Pancreas (tissue), 10 donors: ENCODE data around the gene NPHP1. TPM values are rescaled to one million over a fixed set of nuclear protein-coding genes. Genes with fewer than 3 reads are reported as not detected.
A peak's percentile ranks its signal among the peaks of the same experiment; 100 is the strongest.
"Not testable (repeated sequence)": the region's sequence is repeated elsewhere in the genome, so short reads cannot be mapped to it uniquely, and the experiment has no call there.

Experiments
- ATAC-seq, 4 donors: fragments of 200-7000 bp; cut with Tn5 transposase; one replicate each; pipeline versions ENCODE4 v1.8.0 to v1.9.1; 2020; ENCODE audit warnings: mild to moderate bottlenecking in 4 of 4, moderate library complexity in 4 of 4
- DNase-seq, 6 donors: peaks; one replicate each; pipeline ENCODE4 v3.0.0-alpha.2; 2020
- FAIRE-seq: peaks from 2 replicates; lab custom pipeline; 2012; peaks lifted over from hg19 to GRCh38; lab: Jason Lieb, UNC
- H3K27ac ChIP-seq, 4 donors: fragments of 200-600 bp; sonication (generic); 1 replicate in 3 of 4; 2 replicates in 1 of 4; pipeline versions ENCODE4 v1.5.0 to v1.8.0; 2020
- H3K27me3 ChIP-seq, 4 donors: fragments of 200-600 bp; one replicate each; pipeline ENCODE4 v1.8.0; 2021
- H3K36me3 ChIP-seq, 3 donors: fragments of 200-600 bp; sonication (generic) in 1 of 3; one replicate each; pipeline versions ENCODE4 v1.5.0 to v1.8.0; 2020 to 2021
- H3K4me1 ChIP-seq, 3 donors: fragments of 200-600 bp; one replicate each; pipeline ENCODE4 v1.8.0; 2021
- H3K4me3 ChIP-seq, 4 donors: fragments of 200-600 bp; sonication (generic) in 2 of 4; one replicate each; pipeline versions ENCODE4 v1.5.0 to v1.8.0; 2020 to 2021
- H3K9me3 ChIP-seq, 4 donors: fragments of 200-600 bp; one replicate each; pipeline ENCODE4 v1.8.0; 2021
- WGBS, 2 donors: extraction: QIAGEN DNeasy Blood & Tissue Kit; methylation state at CpG; one replicate each; pipeline ENCODE4 v1.1.7; 2013; 5-methylcytosine and 5-hydroxymethylcytosine counted together
- intact Hi-C, 3 donors: fragments of 100-400 bp; cut with DNase I; formaldehyde crosslinking; loops; one replicate each; pipeline versions ENCODE4 v1.11.1 to v1.14.2; 2022
- polyA plus RNA-seq, 2 donors: library from polyadenylated mRNA; stranded (reverse); fragments of 200-250 nt; gene quantifications; one replicate each; pipeline ENCODE4 v1.2.3, GENCODE V29; 2013
- total RNA-seq, 6 donors: library from RNA; stranded (reverse); fragmentation: NEBNext Ultra II Directional in 4 of 6; extraction: Animal tissue kit (Norgen Biotek cat#: 25700) in 4 of 6; gene quantifications; one replicate each; pipeline versions ENCODE4 v1.2.1 to v1.2.4, GENCODE V29; 2021 to 2023
- TF ChIP-seq, protein P1 (sequence below), 4 donors: fragments of 200-600 bp; sonication (generic) in 3 of 4; IDR thresholded peaks; one replicate each; pipeline versions ENCODE4 v1.5.0 to v1.8.0; 2021; ENCODE audit warnings: antibody characterized with exemption in 4 of 4
- donor health status: healthy with polysubstance abuse.
- donor health status: DM: no; HTN: no; CAD: no; lungs with moderate emphysema.
- donor health status: DM: no; HTN: no; CAD: no.
- donor health status: control.
- donor health status: control.
- donor health status: Bipolar disorder and iron deficiency.
- donor health status: DM: yes; HTN: yes; CAD: no.
- donor health status: DM: no; HTN: no; CAD: no.
- donor health status: DM: no; HTN: no; CAD: no.
- donor health status: DM: yes; HTN: yes; CAD: no.

NPHP1 gene
- total and polyA plus RNA-seq, 8 donors, result 1.2 to 9.2 (median 2.5) TPM

DNA sequence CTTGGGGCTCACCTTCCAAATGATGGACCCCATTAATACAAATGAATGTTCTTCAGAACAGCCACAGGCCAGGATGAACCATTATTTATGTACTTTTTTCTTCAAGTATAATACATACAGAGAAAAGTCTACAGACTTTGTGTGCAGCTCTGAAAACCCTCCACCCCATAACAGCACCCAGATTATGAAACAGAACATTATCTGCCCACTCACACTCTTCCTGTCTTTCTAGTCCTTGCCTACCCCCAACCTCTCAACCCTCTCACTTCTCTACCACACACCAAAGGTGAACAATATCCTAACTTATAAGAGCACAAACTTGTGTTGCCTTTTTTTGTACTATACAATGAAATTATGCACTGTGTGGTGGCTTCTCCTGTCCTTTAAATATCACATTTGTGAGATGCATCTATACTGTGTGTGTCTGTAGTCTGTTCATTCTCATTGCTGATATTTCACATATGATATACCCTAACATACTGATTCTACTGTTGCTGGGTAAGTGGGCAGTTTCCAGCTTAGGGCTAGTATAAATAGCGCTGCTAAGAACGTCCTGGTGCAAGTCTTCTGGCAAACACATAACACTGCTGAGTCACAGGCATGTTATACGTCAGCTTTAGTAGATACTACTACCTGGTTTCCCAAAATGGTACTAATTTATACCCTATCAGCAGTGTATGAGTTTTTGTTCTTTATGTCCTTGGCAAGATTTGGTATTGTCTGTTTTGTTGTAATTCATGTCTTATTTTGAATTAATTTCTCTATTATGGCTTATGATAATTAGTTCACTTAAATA lies 1.0 kb upstream of the NPHP1 start:
- H3K4me1 ChIP-seq, result peaks cover 0 to 6% (median 0%) of the 10 kb centered on the region in 3 donors
- no peak overlapping the region for H3K27ac ChIP-seq
- H3K36me3 ChIP-seq, result no peaks in the 10 kb centered on the region
- H3K9me3 ChIP-seq, result no peaks in the 10 kb centered on the region
- ATAC-seq, result no peak
- TF ChIP-seq, protein P1, sequence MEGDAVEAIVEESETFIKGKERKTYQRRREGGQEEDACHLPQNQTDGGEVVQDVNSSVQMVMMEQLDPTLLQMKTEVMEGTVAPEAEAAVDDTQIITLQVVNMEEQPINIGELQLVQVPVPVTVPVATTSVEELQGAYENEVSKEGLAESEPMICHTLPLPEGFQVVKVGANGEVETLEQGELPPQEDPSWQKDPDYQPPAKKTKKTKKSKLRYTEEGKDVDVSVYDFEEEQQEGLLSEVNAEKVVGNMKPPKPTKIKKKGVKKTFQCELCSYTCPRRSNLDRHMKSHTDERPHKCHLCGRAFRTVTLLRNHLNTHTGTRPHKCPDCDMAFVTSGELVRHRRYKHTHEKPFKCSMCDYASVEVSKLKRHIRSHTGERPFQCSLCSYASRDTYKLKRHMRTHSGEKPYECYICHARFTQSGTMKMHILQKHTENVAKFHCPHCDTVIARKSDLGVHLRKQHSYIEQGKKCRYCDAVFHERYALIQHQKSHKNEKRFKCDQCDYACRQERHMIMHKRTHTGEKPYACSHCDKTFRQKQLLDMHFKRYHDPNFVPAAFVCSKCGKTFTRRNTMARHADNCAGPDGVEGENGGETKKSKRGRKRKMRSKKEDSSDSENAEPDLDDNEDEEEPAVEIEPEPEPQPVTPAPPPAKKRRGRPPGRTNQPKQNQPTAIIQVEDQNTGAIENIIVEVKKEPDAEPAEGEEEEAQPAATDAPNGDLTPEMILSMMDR (IDR thresholded peaks at IDR 0.05), result no peak
- FAIRE-seq, result no peak
- no peak for DNase-seq
- WGBS, 2 donors, result 46 to 65% methylated on average over 3 of the region's 3 CpGs
- peak overlapping the region in 1 of 4 donors; percentile 74 for H3K4me3 ChIP-seq
- H3K27me3 ChIP-seq, result no peaks in the 10 kb centered on the region
- intact Hi-C loops, result no loop called here

DNA sequence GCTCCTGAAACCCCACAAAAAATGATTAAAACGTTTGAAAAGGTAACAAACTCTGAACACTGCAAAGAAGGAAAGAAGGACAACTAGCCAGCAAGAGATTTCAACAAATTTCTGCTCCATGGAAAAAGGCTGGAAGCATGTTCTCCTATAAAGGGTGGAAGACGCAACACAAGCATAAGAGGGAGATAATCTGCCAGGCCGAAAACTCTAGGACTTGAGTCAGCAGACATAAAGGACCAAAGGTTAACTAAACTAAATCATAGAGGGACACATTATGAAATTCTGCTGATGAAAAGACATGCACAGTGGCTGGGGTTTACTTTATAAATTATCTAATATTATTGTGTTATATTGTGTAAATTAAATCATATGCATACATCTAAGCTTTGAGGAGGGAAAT lies 6.8 kb downstream of the NPHP1 start:
- no peak for FAIRE-seq
- WGBS, 2 donors, result 65 to 68% methylated on average over 3 of the region's 3 CpGs
- TF ChIP-seq, protein P1 (IDR thresholded peaks at IDR 0.05), result no peak

DNA sequence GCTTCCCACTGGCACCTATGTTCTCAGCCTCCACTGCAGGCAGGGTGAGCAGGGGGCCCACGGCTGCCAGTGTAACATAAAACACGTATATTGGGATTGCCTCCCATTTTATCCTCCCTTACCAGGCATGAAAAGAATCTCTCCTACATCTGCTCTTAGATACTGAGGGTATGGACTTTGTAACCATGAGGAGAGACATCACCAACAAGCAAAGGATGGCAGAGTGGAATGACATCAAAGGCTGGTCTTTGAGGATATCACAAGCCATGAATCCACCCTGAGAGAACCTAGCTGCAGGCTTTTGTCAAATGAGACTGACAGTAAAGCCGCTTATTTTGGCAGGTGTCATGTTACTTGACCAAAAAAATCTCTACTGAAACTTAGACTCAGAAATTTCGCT lies 7.4 kb downstream of the NPHP1 start:
- H3K4me3 ChIP-seq, result no peak overlapping the region
- H3K36me3 ChIP-seq, result no peaks in the 10 kb centered on the region
- no peaks in the 10 kb centered on the region for H3K9me3 ChIP-seq
- no peaks in the 10 kb centered on the region for H3K4me1 ChIP-seq
- no peak for FAIRE-seq
- ATAC-seq, result no peak
- 78% methylated on average over 4 of the region's 4 CpGs for WGBS, 2 donors
- no peak for DNase-seq
- no peaks in the 10 kb centered on the region for H3K27me3 ChIP-seq
- H3K27ac ChIP-seq, result no peak overlapping the region
- TF ChIP-seq, protein P1 (IDR thresholded peaks at IDR 0.05), result no peak
- intact Hi-C loops, result no loop called here

More for the DNA sequence above, 6.8 kb downstream of the NPHP1 start:
- intact Hi-C loops, result no loop called here
- ATAC-seq (no peak), DNase-seq (no peak)
- H3K36me3 ChIP-seq, result no peaks in the 10 kb centered on the region
- no peaks in the 10 kb centered on the region for H3K4me1 ChIP-seq
- no peaks in the 10 kb centered on the region for H3K27me3 ChIP-seq
- no peaks in the 10 kb centered on the region for H3K9me3 ChIP-seq
- no peak overlapping the region for H3K27ac ChIP-seq
- no peak overlapping the region for H3K4me3 ChIP-seq

DNA sequence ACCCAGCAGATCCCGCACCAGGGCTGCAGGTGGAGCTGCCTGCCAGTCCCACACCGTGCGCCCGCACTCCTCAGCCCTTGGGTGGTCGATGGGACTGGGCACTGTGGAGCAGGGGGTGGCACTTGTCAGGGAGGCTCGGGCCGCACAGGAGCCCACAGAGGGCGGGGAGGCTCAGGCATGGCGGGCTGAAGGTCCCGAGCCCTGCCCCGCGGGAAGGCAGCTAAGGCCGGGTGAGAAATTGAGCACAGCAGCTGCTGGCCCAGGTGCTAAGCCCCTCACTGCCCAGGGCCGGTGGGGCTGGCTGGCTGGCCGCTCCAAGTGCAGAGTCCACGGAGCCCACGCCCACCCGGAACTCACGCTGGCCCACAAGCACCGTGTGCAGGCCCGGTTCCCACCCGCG lies 14.6 kb downstream of the NPHP1 start:
- intact Hi-C loops, H3K4me3 ChIP-seq, H3K9me3 ChIP-seq, H3K27me3 ChIP-seq, ATAC-seq, H3K36me3 ChIP-seq, H3K4me1 ChIP-seq, FAIRE-seq, H3K27ac ChIP-seq: not testable (repeated sequence)
- WGBS, 2 donors, result 97 to 99% methylated on average over 23 of the region's 23 CpGs
- DNase-seq, result peak in 1 of 6 donors; percentile 55

- intact Hi-C loops, result no loop called here
- TF ChIP-seq, protein P1 (IDR thresholded peaks at IDR 0.05), result no peak
- no peaks in the 10 kb centered on the region for H3K9me3 ChIP-seq
- no peaks in the 10 kb centered on the region for H3K27me3 ChIP-seq
- FAIRE-seq (no peak), DNase-seq (no peak), ATAC-seq (no peak)
- H3K4me1 ChIP-seq, result no peaks in the 10 kb centered on the region
- no peaks in the 10 kb centered on the region for H3K36me3 ChIP-seq
- H3K4me3 ChIP-seq, result no peak overlapping the region
- H3K27ac ChIP-seq, result no peak overlapping the region
- WGBS, 2 donors, result 89 to 96% methylated on average over 2 of the region's 2 CpGs
Observed at GRCh38 chr2:110182449-110182848, 22.4 kb downstream of the NPHP1 start.
